Endothelial cell (in vitro differentiated cells): ENCODE results near the gene ADAMTSL1. TPM values are rescaled to one million over a fixed set of nuclear protein-coding genes. Genes with fewer than 3 reads are reported as not detected.

ENCODE experiments used
- DNase-seq: peaks from one replicate; pipeline ENCODE4 v3.0.0; 2021; ENCODE audit warnings: low spot score
- H3K27ac Mint-ChIP-seq: one replicate; pipeline ENCODE4 v1.8.0; 2021; ENCODE audit warnings: mixed read lengths, inconsistent platforms; ENCODE audit not compliant: unreplicated experiment
- H3K27me3 Mint-ChIP-seq: one replicate; pipeline ENCODE4 v1.8.0; 2021; ENCODE audit warnings: mild to moderate bottlenecking, moderate library complexity, mixed read lengths, inconsistent platforms; ENCODE audit not compliant: unreplicated experiment
- H3K36me3 Mint-ChIP-seq: one replicate; pipeline ENCODE4 v1.8.0; 2021; ENCODE audit warnings: mild to moderate bottlenecking, low read depth, mixed read lengths, inconsistent platforms; ENCODE audit not compliant: unreplicated experiment
- H3K4me1 Mint-ChIP-seq: one replicate; pipeline ENCODE4 v1.8.0; 2021; ENCODE audit warnings: mild to moderate bottlenecking, mixed read lengths, inconsistent platforms; ENCODE audit not compliant: unreplicated experiment
- H3K4me3 Mint-ChIP-seq: one replicate; pipeline ENCODE4 v1.8.0; 2021; ENCODE audit warnings: mild to moderate bottlenecking, mixed read lengths, inconsistent platforms; ENCODE audit not compliant: unreplicated experiment
- H3K9me3 Mint-ChIP-seq: one replicate; pipeline ENCODE4 v1.8.0; 2021; ENCODE audit warnings: mixed read lengths, inconsistent platforms; ENCODE audit not compliant: unreplicated experiment
- total RNA-seq: library from RNA; stranded (reverse); fragmentation: NEBNext Ultra II Directional; extraction: Animal tissue kit (Norgen Biotek cat#: 25700); gene quantifications from one replicate; pipeline ENCODE4 v1.2.1, GENCODE V29; 2021; ENCODE audit not compliant: unreplicated experiment
- TF ChIP-seq, protein P1 (sequence below): fragments of 200-600 bp; sonication (generic); IDR thresholded peaks from one replicate; pipeline ENCODE4 v1.5.0; 2021; ENCODE audit warnings: antibody characterized with exemption; ENCODE audit not compliant: unreplicated experiment

Gene ADAMTSL1
- total RNA-seq, 1 donor from 2014 or later, result 18.2 TPM

DNA sequence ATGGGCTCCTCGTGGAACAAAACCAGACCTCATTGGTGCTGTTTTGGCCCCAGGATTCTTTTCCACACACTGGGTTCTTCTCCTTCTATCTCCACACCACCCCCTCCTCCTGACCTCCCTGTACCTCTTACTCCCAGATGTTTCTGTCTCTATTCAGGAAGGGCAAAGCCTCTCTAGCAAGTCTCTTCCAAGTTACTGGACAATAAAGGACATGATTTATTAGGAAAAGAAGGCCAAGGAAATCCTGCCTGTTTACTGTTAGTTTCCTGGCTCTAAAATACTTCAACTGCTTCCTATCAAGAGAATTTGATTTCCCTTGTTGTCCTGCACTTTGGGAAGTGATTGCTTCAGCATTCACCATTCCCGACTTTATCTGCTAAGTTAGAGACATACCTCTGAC lies 297.1 kb downstream of the ADAMTSL1 start:
- H3K36me3 Mint-ChIP-seq, result peaks cover 4% of the 10 kb centered on the region
- no peak overlapping the region for H3K4me3 Mint-ChIP-seq
- peaks cover 14% of the 10 kb centered on the region for H3K4me1 Mint-ChIP-seq
- H3K9me3 Mint-ChIP-seq, result no peaks in the 10 kb centered on the region
- DNase-seq, result no peak
- no peaks in the 10 kb centered on the region for H3K27me3 Mint-ChIP-seq
- TF ChIP-seq, protein P1, sequence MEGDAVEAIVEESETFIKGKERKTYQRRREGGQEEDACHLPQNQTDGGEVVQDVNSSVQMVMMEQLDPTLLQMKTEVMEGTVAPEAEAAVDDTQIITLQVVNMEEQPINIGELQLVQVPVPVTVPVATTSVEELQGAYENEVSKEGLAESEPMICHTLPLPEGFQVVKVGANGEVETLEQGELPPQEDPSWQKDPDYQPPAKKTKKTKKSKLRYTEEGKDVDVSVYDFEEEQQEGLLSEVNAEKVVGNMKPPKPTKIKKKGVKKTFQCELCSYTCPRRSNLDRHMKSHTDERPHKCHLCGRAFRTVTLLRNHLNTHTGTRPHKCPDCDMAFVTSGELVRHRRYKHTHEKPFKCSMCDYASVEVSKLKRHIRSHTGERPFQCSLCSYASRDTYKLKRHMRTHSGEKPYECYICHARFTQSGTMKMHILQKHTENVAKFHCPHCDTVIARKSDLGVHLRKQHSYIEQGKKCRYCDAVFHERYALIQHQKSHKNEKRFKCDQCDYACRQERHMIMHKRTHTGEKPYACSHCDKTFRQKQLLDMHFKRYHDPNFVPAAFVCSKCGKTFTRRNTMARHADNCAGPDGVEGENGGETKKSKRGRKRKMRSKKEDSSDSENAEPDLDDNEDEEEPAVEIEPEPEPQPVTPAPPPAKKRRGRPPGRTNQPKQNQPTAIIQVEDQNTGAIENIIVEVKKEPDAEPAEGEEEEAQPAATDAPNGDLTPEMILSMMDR, result no peak
- H3K27ac Mint-ChIP-seq, result no peak overlapping the region

GRCh38 chr9:18771763-18772162 lies 297.8 kb downstream of the ADAMTSL1 start:
- no peak for DNase-seq
- H3K36me3 Mint-ChIP-seq, result peaks cover 4% of the 10 kb centered on the region
- H3K9me3 Mint-ChIP-seq, result no peaks in the 10 kb centered on the region
- TF ChIP-seq, protein P1, result no peak
- peaks cover 14% of the 10 kb centered on the region for H3K4me1 Mint-ChIP-seq
- no peaks in the 10 kb centered on the region for H3K27me3 Mint-ChIP-seq
- no peak overlapping the region for H3K4me3 Mint-ChIP-seq
- H3K27ac Mint-ChIP-seq, result no peak overlapping the region

GRCh38 chr9:18775241-18775640 lies 301.3 kb downstream of the ADAMTSL1 start:
- H3K27me3 Mint-ChIP-seq, result peaks cover 3% of the 10 kb centered on the region

DNA sequence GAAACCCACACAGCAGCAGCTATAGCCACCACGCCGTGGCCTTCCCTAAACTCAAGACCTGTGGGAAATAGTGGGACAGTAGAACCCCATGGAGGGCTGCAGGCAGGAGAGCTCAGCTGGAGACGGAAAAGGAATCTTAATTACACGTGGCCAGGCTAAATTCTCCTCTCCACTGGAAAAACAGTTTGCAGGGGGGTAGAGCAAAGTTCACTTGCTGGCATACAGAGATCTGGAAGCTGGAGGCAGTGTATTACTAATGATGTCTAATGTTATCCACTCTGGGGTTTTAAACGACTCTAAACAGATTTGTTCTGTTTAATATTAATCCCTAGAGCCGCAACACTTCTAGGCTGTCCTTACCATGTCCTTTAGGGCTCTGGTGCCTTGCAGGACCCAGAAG lies 302.0 kb downstream of the ADAMTSL1 start:
- Mint-ChIP-seq H3K4me1 (peaks cover 10% of the 10 kb centered on the region), H3K27ac (no peak overlapping the region), H3K27me3 (peaks cover 3% of the 10 kb centered on the region), H3K4me3 (no peak overlapping the region), H3K36me3 (peaks cover 6% of the 10 kb centered on the region), H3K9me3 (no peaks in the 10 kb centered on the region)
- no peak for DNase-seq
- TF ChIP-seq, protein P1, result no peak

More at GRCh38 chr9:18775241-18775640, 301.3 kb downstream of the ADAMTSL1 start:
- Mint-ChIP-seq H3K27ac (no peak overlapping the region), H3K9me3 (no peaks in the 10 kb centered on the region), H3K4me1 (peaks cover 14% of the 10 kb centered on the region), H3K36me3 (peaks cover 6% of the 10 kb centered on the region), H3K4me3 (no peak overlapping the region)
- no peak for DNase-seq
- TF ChIP-seq, protein P1, result no peak

DNA sequence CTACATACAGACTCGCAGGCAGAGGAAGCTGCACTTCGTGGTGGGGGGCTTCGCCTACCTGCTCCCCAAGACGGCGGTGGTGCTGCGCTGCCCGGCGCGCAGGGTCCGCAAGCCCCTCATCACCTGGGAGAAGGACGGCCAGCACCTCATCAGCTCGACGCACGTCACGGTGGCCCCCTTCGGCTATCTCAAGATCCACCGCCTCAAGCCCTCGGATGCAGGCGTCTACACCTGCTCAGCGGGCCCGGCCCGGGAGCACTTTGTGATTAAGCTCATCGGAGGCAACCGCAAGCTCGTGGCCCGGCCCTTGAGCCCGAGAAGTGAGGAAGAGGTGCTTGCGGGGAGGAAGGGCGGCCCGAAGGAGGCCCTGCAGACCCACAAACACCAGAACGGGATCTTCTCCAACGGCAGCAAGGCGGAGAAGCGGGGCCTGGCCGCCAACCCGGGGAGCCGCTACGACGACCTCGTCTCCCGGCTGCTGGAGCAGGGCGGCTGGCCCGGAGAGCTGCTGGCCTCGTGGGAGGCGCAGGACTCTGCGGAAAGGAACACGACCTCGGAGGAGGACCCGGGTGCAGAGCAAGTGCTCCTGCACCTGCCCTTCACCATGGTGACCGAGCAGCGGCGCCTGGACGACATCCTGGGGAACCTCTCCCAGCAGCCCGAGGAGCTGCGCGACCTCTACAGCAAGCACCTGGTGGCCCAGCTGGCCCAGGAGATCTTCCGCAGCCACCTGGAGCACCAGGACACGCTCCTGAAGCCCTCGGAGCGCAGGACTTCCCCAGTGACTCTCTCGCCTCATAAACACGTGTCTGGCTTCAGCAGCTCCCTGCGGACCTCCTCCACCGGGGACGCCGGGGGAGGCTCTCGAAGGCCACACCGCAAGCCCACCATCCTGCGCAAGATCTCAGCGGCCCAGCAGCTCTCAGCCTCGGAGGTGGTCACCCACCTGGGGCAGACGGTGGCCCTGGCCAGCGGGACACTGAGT lies 303.2 kb downstream of the ADAMTSL1 start:
- TF ChIP-seq, protein P1, result no peak
- Mint-ChIP-seq H3K27me3 (peaks cover 3% of the 10 kb centered on the region), H3K4me3 (no peak overlapping the region), H3K4me1 (peaks cover 5% of the 10 kb centered on the region), H3K9me3 (no peaks in the 10 kb centered on the region), H3K27ac (no peak overlapping the region), H3K36me3 (peaks cover 6% of the 10 kb centered on the region)
- no peak for DNase-seq
